ENCODE measurements around the gene NLGN4Y.
"Not testable (repeated sequence)": the region's sequence is repeated elsewhere in the genome, so short reads cannot be mapped to it uniquely, and the experiment has no call there.

The NLGN4Y gene

GRCh38 chrY:14860448-14860847 lies 336.1 kb downstream of the NLGN4Y start:
- no peak for DNase-seq

- DNase-seq: not testable (repeated sequence)
Observed at GRCh38 chrY:14861033-14861432, 336.7 kb downstream of the NLGN4Y start.

DNA sequence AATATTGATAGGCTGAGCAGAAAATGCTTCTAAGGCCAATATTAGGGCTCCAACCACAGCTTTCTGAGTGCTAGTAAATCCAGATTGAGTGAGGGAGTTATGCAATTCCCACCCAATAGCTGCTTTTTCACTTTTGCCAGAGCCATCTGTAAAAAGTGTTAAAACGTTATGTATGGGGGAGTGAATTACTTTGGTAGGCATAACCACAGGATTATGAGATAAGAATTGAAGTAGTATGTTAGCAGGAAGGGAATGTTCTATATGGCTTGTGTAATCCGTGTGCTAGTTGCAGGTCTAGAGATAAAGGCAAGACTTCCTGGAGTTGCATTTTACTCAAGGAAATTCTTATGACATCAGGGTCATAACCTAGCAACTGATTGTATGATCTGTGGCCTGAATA lies 347.6 kb downstream of the NLGN4Y start:
- no peak for DNase-seq

Measured in stimulated activated CD4-positive, alpha-beta T cell treated with anti-CD3 and anti-CD28 coated beads, Interleukin-15, amount 100 ng/mL, for 24 hours (primary cell).